Upper lobe of left lung (tissue), 6 donors: Measurements from ENCODE around the gene CCDC12. TPM values are rescaled to one million over a fixed set of nuclear protein-coding genes. Genes with fewer than 3 reads are reported as not detected.
A peak's percentile ranks its signal among the peaks of the same experiment; 100 is the strongest.
"Not testable (repeated sequence)": the region's sequence is repeated elsewhere in the genome, so short reads cannot be mapped to it uniquely, and the experiment has no call there.

ENCODE experiments used
- ATAC-seq, 2 donors: fragments of 200-7000 bp; cut with Tn5 transposase; one replicate each; pipeline ENCODE4 v1.9.1; 2022; ENCODE audit warnings: mild to moderate bottlenecking in 2 of 2, moderate library complexity in 2 of 2; ENCODE audit not compliant: low FRiP score in 2 of 2
- DNase-seq, 2 donors: peaks; one replicate each; pipeline ENCODE4 v3.0.0-alpha.2; 2019 to 2020
- H3K27ac ChIP-seq, 4 donors: fragments of 200-600 bp; sonication (generic); one replicate each; pipeline ENCODE4 v1.5.1; 2016 to 2019
- H3K27me3 ChIP-seq, 4 donors: fragments of 200-600 bp; sonication (generic); one replicate each; pipeline ENCODE4 v1.5.1; 2017 to 2019
- H3K36me3 ChIP-seq, 4 donors: fragments of 200-600 bp; sonication (generic); one replicate each; pipeline ENCODE4 v1.5.1; 2016 to 2019
- H3K4me1 ChIP-seq, 4 donors: fragments of 200-600 bp; sonication (generic); one replicate each; pipeline ENCODE4 v1.5.1; 2018 to 2019
- H3K4me3 ChIP-seq, 4 donors: fragments of 200-600 bp; sonication (generic); one replicate each; pipeline ENCODE4 v1.5.1; 2017 to 2019; ENCODE audit warnings: mild to moderate bottlenecking in 2 of 4, moderate library complexity in 1 of 4
- H3K9me3 ChIP-seq, 4 donors: fragments of 200-600 bp; sonication (generic); one replicate each; pipeline ENCODE4 v1.5.1; 2018 to 2019
- CTCF ChIP-seq, 6 experiments: fragments of 450-650 bp in 4 of 6; fragments of 200-600 bp in 2 of 6; sonication (generic) in 2 of 6; IDR thresholded peaks; one replicate each; pipeline ENCODE4 v1.5.1; 2016 to 2019; ENCODE audit warnings: antibody characterized with exemption in 6 of 6
- EP300 ChIP-seq, 4 donors: sonication (generic); formaldehyde crosslinking; IDR thresholded peaks; one replicate each; pipeline ENCODE4 v1.5.1; 2017; ENCODE audit warnings: antibody characterized with exemption in 4 of 4, control low read depth in 2 of 4
- POLR2A ChIP-seq, 4 donors: fragments of 450-650 bp; IDR thresholded peaks; one replicate each; pipeline ENCODE4 v1.5.1; 2016 to 2017; ENCODE audit warnings: antibody characterized with exemption in 4 of 4, mild to moderate bottlenecking in 2 of 4
- POLR2AphosphoS5 ChIP-seq, 2 donors: sonication (generic); formaldehyde crosslinking; IDR thresholded peaks; one replicate each; pipeline ENCODE4 v1.5.1; 2017; ENCODE audit warnings: antibody characterized with exemption in 2 of 2
- WGBS, 2 donors: methylation state at CpG; one replicate each; pipeline ENCODE4 v1.1.5; 2017 to 2018; 5-methylcytosine and 5-hydroxymethylcytosine counted together
- total RNA-seq, 6 donors: library from RNA; depleted of rRNA in 4 of 6; stranded (reverse); fragments of >200 nt in 4 of 6; gene quantifications; one replicate each; pipeline versions ENCODE4 v1.1.0 to v1.2.1, GENCODE V29; 2016 to 2021
- donor health status: DM: no; HTN: no; CAD: no; lungs with moderate emphysema.
- donor health status: DM: no; HTN: yes; CAD: no; lungs with severe emphysema.

The CCDC12 gene
- total RNA-seq, 6 donors from 2014 or later = 42.3 to 93.2 (median 69.8) TPM

GRCh38 chr3:46970391-46971091 is 6.0 kb downstream of the CCDC12 start:
- H3K27me3 ChIP-seq = no peaks in the 10 kb centered on the region
- peak in 1 of 2 donors; percentile 72 for DNase-seq
- peak overlapping the region; percentile 31 to 66 (median 54) for H3K27ac ChIP-seq
- H3K36me3 ChIP-seq = peaks cover 0 to 5% (median 0%) of the 10 kb centered on the region in 4 donors
- TF ChIP-seq CTCF (IDR thresholded peaks at IDR 0.05) (no peak), POLR2AphosphoS5 (IDR thresholded peaks at IDR 0.05) (peak in 1 of 2 donors; percentile 38)
- no peak overlapping the region for H3K4me3 ChIP-seq
- peaks cover 78 to 93% (median 84%) of the 10 kb centered on the region in 4 donors for H3K4me1 ChIP-seq
- ATAC-seq = peak; percentile 51 to 76
- 30 to 41% methylated on average over 3 of the region's 3 CpGs for WGBS, 2 donors
- H3K9me3 ChIP-seq = no peaks in the 10 kb centered on the region

GRCh38 chr3:46968783-46969428 is 7.6 kb downstream of the CCDC12 start:
- DNase-seq (no peak), ATAC-seq (no peak)
- H3K4me3 ChIP-seq = no peak overlapping the region
- peaks cover 0 to 5% (median 0%) of the 10 kb centered on the region in 4 donors for H3K36me3 ChIP-seq
- H3K4me1 ChIP-seq = peaks cover 69 to 90% (median 76%) of the 10 kb centered on the region in 4 donors
- no peak for TF ChIP-seq POLR2A (IDR thresholded peaks at IDR 0.05)
- TF ChIP-seq CTCF (IDR thresholded peaks at IDR 0.05) = no peak
- peak overlapping the region in 3 of 4 donors; percentile 24 to 45 (median 44) for H3K27ac ChIP-seq
- WGBS, 2 donors = 50% methylated on average over 8 to 9 of the region's 9 CpGs
- H3K9me3 ChIP-seq = no peaks in the 10 kb centered on the region
- H3K27me3 ChIP-seq = no peaks in the 10 kb centered on the region

GRCh38 chr3:46966811-46967210 is 9.7 kb downstream of the CCDC12 start:
- peaks cover 66 to 83% (median 73%) of the 10 kb centered on the region in 4 donors for H3K4me1 ChIP-seq
- no peaks in the 10 kb centered on the region for H3K27me3 ChIP-seq
- peak overlapping the region; percentile 64 to 77 (median 72) for H3K27ac ChIP-seq
- DNase-seq (no peak), ATAC-seq (no peak)
- TF ChIP-seq POLR2A (IDR thresholded peaks at IDR 0.05) (no peak), POLR2AphosphoS5 (IDR thresholded peaks at IDR 0.05) (no peak), EP300 (IDR thresholded peaks at IDR 0.05) (no peak), CTCF (IDR thresholded peaks at IDR 0.05) (no peak)
- no peaks in the 10 kb centered on the region for H3K9me3 ChIP-seq
- H3K36me3 ChIP-seq = peaks cover 0 to 5% (median 0%) of the 10 kb centered on the region in 4 donors
- 64 to 76% methylated on average over 5 of the region's 5 CpGs for WGBS, 2 donors
- H3K4me3 ChIP-seq = peak overlapping the region in 1 of 4 donors; percentile 5

GRCh38 chr3:46965151-46965550 is 11.4 kb downstream of the CCDC12 start:
- peak; percentile 62 to 65 for ATAC-seq

GRCh38 chr3:46964038-46964590 is 12.4 kb downstream of the CCDC12 start:
- DNase-seq = peak in 1 of 2 donors; percentile 18
- H3K36me3 ChIP-seq, ATAC-seq, H3K9me3 ChIP-seq, H3K27me3 ChIP-seq, H3K4me3 ChIP-seq: not testable (repeated sequence)
- WGBS, 2 donors = 69 to 77% methylated on average over 5 to 22 of the region's 36 CpGs
- Histone ChIP-seq H3K27ac (peak overlapping the region; percentile 40 to 82 (median 66)), H3K4me1 (peaks cover 69 to 83% (median 75%) of the 10 kb centered on the region in 4 donors)

More at GRCh38 chr3:46965151-46965550, 11.4 kb downstream of the CCDC12 start:
- Histone ChIP-seq H3K27ac (peak overlapping the region; percentile 64 to 78 (median 75)), H3K4me3 (no peak overlapping the region), H3K9me3 (no peaks in the 10 kb centered on the region), H3K27me3 (no peaks in the 10 kb centered on the region), H3K4me1 (peaks cover 68 to 83% (median 74%) of the 10 kb centered on the region in 4 donors), H3K36me3 (peaks cover 0 to 5% (median 0%) of the 10 kb centered on the region in 4 donors)
- 47 to 58% methylated on average over 2 to 6 of the region's 6 CpGs for WGBS, 2 donors
- peak in 1 of 2 donors; percentile 36 for TF ChIP-seq POLR2AphosphoS5 (IDR thresholded peaks at IDR 0.05)
- no peak for TF ChIP-seq EP300 (IDR thresholded peaks at IDR 0.05)
- TF ChIP-seq POLR2A (IDR thresholded peaks at IDR 0.05) = peak in 1 of 4 donors; percentile 20
- peak in 1 of 2 donors; percentile 77 for DNase-seq
